Measurements from ENCODE around the gene SUMF1. TPM values are rescaled to one million over a fixed set of nuclear protein-coding genes. Genes with fewer than 3 reads are reported as not detected.

The SUMF1 gene
- total and polyA plus RNA-seq, 2 of the 13 experiments (the other 11 are each of a cell fraction or from before 2014, with no cell fraction given) = 18.5 to 28.9 TPM

- Histone ChIP-seq H3K4me1 (ENCODE audit: insufficient read depth, low read length) (peaks cover 12% of the 10 kb centered on the region; the same call in 1 of the 2 replicates), H3K4me2 (ENCODE audit: low read depth, low read length) (no peak overlapping the region), H3K9ac (ENCODE audit: insufficient read depth, low read depth, low read length) (no peak overlapping the region), H4K20me1 (ENCODE audit: insufficient read depth, low read length) (no peaks in the 10 kb centered on the region), H3K9me3 (ENCODE audit: low read length) (no peaks in the 10 kb centered on the region), H3K79me2 (ENCODE audit: insufficient read depth, low read length) (no peaks in the 10 kb centered on the region), H3K27ac (ENCODE audit: extremely low read length, insufficient read depth, low read length) (no peak overlapping the region), H3K27me3 (ENCODE audit: control insufficient read depth in 1 of 2, insufficient read depth in 2 of 2, low read length in 2 of 2) (peaks cover 4 to 16% of the 10 kb centered on the region in 2 experiments; a peak in 4 of 5 replicates), H3K36me3 (replicated peaks in 1 of 2; ENCODE audit: control insufficient read depth in 1 of 2, insufficient read depth in 2 of 2, low read length in 2 of 2) (no peaks in the 10 kb centered on the region), H3K4me3 (replicated peaks in 1 of 3; ENCODE audit: insufficient read depth in 1 of 3, low read depth in 2 of 3, low read length in 3 of 3) (no peak overlapping the region), H2AFZ (ENCODE audit: low read length) (no peak overlapping the region)
- in situ Hi-C loops (cut with HindIII; ENCODE audit: extremely low pct_ligation_motif_present, low pct_unique_long_range_greater_than_20kb) = no loop called here
- CTCF ChIA-PET (ENCODE audit: low intra/inter-chr PET ratio, low total read pairs) = no interaction called here
- no peak for TF ChIP-seq SOX5 (CRISPR knock-in tag; IDR thresholded peaks at IDR 0.05; ENCODE audit: borderline replicate concordance)
- no TSS peak for BruUV-seq (replicated peaks)
- intact Hi-C loops (cut with micrococcal nuclease; ENCODE audit: unreplicated experiment) = no loop called here
- POLR2A ChIA-PET = interaction anchor here (2.4 kb wide), 1 partner anchor 17 kb away, joined by 20 read pairs; the partner anchor contains the start of gene ITPR1
- no peak for DNase-seq (ENCODE audit: low spot score)
- no peak for ATAC-seq
- FAIRE-seq = no peak
These were observed 8.7 kb upstream of the SUMF1 start for GRCh38 chr3:4475804-4476203.

DNA sequence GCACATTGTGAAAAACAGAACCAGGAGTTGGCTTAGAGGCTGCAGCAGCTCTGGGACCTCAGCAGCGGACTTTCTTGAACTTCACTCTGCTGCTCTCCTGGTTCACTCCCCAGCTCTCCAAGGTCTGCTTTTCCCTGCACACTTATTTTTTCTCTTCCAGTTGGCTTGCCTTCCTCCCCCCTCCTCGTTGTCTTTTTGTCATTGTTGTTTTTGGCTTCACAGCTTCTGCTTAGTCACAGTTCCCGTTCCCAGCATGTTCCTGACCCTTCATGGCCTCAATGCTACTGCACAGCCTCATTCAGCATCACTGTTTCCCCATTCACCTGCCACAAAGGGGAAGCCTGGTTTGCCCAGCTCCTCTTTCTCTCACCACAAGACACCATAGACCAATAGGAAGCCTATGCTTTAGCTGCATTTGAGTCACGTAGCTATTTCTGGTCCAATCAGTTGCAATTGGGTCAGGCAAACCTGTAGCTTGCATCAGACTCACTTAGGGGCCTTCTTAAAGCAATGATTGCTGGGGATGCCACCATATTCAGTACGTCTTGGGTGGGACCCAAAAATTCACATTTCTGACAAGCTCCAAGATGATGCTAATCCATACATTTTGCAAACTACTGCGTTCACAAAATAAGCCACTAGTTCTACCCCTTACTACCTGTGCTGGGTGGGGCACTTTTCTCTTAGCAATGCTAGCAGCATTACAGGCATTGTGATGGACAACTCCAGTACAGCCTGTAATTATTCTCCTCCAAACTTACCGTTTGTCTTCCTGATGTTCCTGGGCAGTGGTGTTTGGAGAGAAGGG lies 7.8 kb upstream of the SUMF1 start:
- peak overlapping the region; percentile 11 to 41 (median 25); a peak in 5 of 6 replicates for H3K4me3 ChIP-seq (replicated peaks in 1 of 3; ENCODE audit: insufficient read depth in 1 of 3, low read depth in 2 of 3, low read length in 3 of 3)
- H4K20me1 ChIP-seq (ENCODE audit: insufficient read depth, low read length) = no peaks in the 10 kb centered on the region
- POLR2A ChIA-PET = interaction anchor here (2.4 kb wide), 1 partner anchor 18 kb away, joined by 20 read pairs; the partner anchor contains the start of gene ITPR1
- H3K4me1 ChIP-seq (ENCODE audit: insufficient read depth, low read length) = peaks cover 12% of the 10 kb centered on the region; the same call in 1 of the 2 replicates
- peak; percentile 71 for ATAC-seq
- H3K4me2 ChIP-seq (ENCODE audit: low read depth, low read length) = peak overlapping the region; percentile 84
- in situ Hi-C loops (cut with HindIII; ENCODE audit: extremely low pct_ligation_motif_present, low pct_unique_long_range_greater_than_20kb) = no loop called here
- peak overlapping the region; percentile 76 for H2AFZ ChIP-seq (ENCODE audit: low read length)
- peak overlapping the region; percentile 20; the same call in 1 of the 2 replicates for H3K9ac ChIP-seq (ENCODE audit: insufficient read depth, low read depth, low read length)
- FAIRE-seq = no peak
- CTCF ChIA-PET (ENCODE audit: low intra/inter-chr PET ratio, low total read pairs) = no interaction called here
- peaks cover 4 to 14% of the 10 kb centered on the region in 2 experiments; a peak in 4 of 5 replicates for H3K27me3 ChIP-seq (ENCODE audit: control insufficient read depth in 1 of 2, insufficient read depth in 2 of 2, low read length in 2 of 2)
- intact Hi-C loops (cut with micrococcal nuclease; ENCODE audit: unreplicated experiment) = no loop called here
- no peak for DNase-seq (ENCODE audit: low spot score)
- no peaks in the 10 kb centered on the region for H3K9me3 ChIP-seq (ENCODE audit: low read length)
- no peak overlapping the region for H3K27ac ChIP-seq (ENCODE audit: extremely low read length, insufficient read depth, low read length)
- no peaks in the 10 kb centered on the region for H3K36me3 ChIP-seq (replicated peaks in 1 of 2; ENCODE audit: control insufficient read depth in 1 of 2, insufficient read depth in 2 of 2, low read length in 2 of 2)
- no peaks in the 10 kb centered on the region for H3K79me2 ChIP-seq (ENCODE audit: insufficient read depth, low read length)
- peak; percentile 56 for TF ChIP-seq NFYB (CRISPR knock-in tag; IDR thresholded peaks at IDR 0.05)
- no peak for TF ChIP-seq CREM (IDR thresholded peaks at IDR 0.05)
- TF ChIP-seq CREM (CRISPR knock-in tag; IDR thresholded peaks at IDR 0.05) = no peak
- TF ChIP-seq SAP130 (CRISPR knock-in tag; IDR thresholded peaks at IDR 0.05; ENCODE audit: low read depth) = 0 out of 2 replicates have a peak, but pooled peaks have one; percentile 10
- peak in 1 of 2 experiments; percentile 44; a peak in 1 of 4 replicates for TF ChIP-seq ATF4 (CRISPR knock-in tag; IDR thresholded peaks at IDR 0.05)
- TF ChIP-seq, protein P1, sequence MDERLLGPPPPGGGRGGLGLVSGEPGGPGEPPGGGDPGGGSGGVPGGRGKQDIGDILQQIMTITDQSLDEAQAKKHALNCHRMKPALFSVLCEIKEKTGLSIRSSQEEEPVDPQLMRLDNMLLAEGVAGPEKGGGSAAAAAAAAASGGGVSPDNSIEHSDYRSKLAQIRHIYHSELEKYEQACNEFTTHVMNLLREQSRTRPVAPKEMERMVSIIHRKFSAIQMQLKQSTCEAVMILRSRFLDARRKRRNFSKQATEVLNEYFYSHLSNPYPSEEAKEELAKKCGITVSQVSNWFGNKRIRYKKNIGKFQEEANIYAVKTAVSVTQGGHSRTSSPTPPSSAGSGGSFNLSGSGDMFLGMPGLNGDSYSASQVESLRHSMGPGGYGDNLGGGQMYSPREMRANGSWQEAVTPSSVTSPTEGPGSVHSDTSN (CRISPR knock-in tag; IDR thresholded peaks at IDR 0.05) = no peak
- WGBS (ENCODE audit: low lambda C conversion rate) = 17% methylated on average over 7 of the region's 7 CpGs
- BruUV-seq (replicated peaks) = no TSS peak
